Islet precursor cell (in vitro differentiated cells): ENCODE measurements around the gene DUSP3.

Experiments
- DNase-seq: peaks from one replicate; pipeline ENCODE4 v3.0.0-alpha.2; 2018

DUSP3 gene

DNA sequence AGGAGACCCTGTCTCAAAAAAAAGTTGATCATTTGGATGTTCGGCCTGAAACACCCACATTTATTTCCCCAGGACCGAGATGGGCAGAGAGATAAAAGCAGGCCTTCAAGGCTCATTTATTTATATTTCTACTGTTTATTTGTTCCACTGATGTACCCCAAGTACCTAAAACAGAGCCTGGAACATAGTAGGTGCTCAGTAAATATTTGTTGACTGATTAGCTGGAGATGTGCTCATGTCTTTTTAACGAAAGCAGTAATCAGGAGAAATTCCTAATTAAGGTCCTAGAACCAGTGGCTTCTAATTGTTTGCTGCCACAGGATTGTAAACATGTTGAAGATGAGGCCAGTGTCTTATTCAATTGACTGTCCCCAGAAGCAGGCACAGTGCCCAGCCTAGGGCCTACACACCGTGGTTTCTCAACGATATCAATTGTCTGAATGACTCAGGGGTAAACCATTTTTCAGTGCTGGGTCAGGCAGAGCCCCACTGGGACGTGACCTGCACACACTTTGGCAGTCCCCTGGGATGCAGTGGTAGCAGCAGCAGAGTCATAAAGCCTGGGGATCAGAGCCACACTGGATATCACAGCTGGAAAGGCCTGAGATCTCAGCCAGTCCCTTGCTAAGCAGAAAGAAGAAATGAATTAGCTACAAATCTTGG is 54.9 kb downstream of the DUSP3 start:
- peak; percentile 92 for DNase-seq

DNA sequence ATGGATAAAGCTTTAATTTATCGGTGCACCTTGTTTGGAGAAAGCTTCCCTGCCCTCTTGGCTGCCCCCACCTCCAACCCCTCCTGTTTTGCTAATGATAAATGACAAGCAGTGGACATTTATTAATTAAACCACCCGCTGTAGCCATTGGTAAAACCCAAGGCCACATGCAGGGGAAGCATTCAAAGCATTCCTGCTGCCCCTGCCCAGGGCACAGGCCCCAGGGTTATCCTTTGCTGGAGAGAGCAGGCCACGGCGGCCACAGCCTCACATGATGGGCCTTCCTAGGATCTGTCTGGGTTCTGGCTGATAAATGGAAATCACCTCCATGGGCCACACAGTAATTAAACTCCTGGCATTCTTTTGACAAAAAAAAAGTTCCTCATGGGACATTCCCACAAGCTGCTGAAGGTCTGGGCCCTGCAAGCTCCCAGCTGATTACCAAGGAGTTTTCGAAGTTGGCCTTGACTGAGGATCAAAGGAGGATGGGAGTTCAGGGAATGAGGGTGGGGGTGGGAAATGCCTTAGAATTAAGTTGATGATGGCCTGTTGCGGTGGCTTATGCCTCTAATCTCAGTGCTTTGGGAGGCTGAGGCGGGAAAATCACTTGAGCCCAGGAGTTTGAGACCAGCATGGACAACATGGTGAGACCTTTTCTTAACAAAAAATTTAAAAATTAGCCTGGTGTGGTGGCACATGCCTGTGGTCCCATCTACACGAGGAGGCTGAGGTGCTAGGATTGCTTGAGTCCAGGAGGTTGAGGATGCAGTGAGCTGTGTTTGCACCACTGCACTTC is 55.7 kb downstream of the DUSP3 start:
- no peak for DNase-seq

DNA sequence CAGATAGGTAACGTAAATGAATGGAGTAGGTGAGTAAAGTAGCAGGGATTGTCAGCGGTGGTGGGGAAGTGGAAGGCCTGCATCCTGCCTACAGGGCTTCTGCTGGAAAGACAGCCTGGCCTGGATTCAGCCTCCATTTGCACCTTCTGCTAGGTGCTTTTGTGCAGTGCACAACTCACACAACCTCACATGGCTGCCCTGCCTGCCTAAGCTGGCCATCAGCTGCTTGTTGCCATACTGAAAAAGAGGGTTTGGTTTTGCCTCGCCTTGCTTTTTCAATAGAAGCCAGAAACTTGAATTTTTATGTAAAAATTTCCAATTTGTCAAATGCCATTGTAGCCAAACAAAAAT is 56.5 kb downstream of the DUSP3 start:
- no peak for DNase-seq

DNA sequence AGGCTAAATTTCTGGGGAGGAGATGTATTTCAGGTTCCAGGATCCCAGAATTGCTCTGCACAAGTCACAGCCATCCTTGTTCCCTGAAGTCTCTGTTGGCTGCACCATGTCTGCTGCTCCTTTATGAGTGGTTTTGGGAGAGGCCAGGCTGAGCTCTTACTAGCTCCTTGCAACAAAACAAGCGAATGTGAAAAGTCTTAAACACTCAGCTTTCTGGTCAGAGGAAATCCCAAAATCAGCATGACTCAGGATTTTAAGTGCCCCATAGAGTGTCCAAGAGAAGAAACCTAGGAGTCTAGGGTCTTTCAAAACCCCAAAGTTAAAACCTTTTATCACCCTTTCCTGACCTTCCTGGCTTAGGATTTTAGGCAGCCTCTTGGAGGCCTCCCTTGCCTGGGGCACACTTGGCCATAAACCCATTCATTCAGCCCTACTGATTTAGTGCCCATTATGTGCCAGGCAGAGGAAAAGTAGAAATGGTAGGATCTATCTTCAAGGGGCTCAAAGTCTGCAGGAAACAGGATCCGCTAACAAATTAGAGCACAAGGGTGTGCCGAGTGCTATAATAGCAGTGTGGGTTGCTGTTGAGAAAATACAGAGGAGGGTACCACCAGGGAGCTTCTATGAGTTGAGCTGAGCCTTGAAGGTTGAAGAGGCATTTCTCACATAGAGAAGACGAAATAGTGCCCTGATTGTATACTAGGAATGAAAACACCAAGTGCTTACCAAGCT is 57.1 kb downstream of the DUSP3 start:
- DNase-seq, result no peak

DNA sequence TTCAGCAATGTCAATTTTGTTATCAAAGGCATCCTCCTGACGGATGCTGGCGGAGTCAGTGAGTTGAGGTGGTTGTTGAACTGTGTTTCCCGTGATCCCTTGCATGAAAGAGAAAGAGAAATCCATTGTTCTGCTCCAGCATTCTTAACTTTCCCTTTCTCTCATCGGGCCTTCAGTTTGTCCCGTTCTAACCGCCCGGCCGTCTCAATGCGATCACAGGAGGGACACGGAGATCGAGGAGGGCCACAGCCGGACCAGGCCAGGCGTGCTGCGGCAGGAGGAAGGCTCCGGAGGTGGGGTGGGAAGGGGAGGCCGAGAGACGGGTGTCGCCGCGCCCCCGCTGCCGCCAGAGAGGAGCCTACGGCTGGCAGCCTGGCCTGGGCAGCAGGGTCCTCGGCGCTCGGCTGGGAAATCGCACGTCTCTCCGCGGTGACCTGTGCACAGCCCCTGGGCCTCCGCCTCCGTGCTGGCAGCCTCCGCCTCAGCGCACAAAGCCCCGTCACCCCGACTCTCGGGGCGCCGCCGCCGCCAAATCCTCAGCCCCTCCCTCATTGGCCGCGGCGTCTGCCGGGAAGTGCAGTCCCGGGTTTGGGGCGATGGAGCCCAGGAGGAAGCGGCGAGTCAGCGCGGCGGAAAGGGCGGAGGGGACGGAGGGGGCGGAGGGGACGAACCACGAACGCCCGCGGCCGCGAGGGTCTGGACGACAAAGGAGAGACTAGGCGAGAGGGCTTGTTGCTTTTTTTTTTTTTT is 58.3 kb downstream of the DUSP3 start:
- DNase-seq, result peak; percentile 85

DNA sequence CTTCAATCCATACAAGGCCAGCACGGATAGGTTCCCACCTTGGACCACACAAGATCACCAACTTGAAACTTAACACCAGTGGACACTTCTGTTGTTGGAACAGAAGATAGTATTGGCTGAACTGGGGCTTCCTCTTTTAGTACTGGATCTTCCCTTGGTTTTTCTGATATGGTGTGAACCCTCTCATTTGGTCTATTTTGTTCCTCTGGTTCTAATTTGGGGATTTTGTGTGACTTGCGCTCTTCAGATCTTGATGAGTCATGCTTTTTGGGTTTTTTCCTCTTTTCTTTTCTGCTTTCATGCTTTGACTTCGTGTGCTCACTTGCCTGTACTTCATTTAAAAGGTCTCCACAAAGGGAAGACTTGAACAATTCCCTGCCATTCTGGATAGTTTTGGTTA is 59.2 kb downstream of the DUSP3 start:
- no peak for DNase-seq

DNA sequence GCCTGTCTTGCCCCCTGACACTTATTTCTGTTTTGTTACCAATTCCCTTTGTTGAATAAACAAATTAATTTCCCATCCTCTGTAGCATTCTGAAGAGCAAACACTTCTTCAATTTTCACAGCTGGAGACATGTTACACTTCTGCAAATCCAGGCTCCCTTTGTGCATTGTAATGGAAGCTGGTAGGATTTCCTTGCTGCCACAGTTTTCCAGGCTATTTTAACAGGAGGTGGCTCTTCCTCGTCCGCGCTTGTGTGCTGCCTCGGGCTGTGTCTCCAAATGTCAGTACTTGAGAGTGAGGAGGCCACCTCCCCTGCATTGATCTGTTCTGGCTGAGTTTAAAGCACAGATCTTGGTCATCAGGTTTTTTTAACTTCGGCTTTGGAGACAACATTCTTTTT is 60.2 kb downstream of the DUSP3 start:
- DNase-seq, result peak; percentile 91

DNA sequence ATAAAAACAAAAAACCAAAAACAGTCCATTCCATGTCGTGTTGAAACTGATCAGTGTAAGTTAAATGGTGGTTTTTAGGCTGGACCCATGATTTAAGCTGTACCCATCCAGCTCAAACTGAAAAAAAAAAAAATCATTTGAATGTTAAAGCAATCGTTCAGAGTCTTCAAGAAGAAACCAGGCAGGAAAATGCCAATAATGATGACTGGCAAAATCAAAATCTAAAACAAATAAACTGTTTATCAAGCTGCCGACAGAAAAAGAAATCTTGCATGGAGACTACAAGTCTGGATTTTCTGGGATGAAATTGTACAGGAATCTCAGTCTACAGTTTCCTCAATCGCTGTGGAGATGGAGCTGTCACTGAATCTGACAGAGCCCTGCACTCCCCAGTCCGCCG is 60.9 kb downstream of the DUSP3 start:
- DNase-seq, result no peak
